ENCODE measurements around the gene OSBP2.

The OSBP2 gene

DNA sequence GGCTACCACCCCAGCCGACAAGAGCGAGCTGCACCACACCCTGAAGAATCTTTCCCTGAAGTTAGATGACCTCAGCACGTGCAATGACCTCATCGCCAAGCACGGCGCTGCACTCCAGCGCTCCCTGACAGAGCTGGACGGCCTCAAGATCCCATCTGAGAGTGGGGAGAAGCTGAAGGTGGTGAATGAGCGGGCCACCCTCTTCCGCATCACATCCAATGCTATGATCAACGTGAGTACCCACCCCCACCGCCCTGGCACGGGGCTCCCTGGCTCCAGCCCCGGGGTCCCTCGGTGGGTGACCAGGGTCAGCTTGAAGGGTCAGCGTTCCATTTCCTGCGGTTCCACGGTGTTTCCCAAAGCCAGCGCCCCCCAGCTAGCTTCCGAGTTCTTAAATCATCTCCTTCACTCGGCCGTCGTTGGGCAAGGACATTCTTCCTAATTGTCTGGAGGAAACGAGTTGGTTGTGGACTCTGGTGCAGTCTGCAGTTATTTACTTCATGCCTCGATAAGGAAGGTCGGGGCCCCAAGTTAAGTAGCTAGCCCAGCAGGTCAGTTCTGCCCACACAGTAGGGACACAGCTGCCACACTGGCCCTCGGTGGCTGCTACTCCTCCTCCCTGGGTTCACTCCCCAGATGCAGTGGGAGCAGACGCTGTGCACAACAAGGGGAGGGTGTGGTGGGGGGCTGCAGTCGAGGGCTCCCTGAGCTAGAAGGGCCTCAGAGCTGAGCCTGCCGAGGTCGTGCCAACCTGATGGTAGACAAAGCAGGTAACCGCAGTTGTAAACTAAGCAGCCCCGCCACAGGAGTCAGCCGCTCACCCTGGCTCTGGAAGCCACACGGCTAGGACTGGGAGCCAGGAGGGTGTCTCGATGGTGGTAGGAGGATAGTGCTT is 176.0 kb downstream of the OSBP2 start:
- no peak for DNase-seq

DNA sequence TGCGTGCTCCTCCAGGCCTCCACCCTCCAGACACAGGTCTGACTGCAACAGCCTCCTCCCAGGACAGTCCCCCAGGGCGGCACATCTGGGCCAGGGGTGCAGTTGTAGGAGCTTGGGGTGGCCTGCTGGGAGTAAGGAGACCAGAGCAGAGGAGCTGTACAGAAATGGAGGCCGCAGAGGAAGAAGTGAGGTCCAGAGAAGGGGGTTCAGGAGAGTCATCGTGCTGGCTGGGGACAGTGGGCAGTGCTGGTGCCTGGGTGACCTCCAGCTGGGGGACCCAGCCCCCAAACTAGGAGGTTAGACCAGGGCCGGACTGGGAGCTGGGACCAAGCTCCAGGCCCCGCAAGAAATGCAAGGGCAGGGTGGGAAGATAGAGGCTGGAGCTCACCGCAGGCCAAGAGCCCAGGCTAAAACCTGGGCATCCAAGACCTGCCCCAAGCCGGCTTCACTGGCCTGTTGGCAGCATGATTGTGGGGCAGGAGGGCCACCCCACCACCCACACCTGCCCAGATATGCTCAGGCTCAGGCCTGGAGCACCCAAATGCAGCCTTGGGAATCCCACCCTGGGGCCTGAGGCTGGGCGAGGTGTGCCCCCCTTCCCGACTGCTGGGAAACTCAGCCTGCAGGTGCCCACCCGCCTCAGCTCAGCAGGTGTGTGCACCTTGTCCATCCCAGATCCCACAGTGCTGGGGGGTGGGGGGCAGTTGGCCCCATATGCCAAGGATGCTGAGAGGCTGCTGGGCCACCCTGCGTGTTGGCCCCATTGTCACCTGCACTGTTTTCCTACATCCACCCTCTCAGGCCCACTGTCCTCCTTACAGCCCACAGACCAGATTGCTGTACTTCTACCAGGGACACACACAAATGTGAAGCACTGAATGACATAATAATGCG is 177.0 kb downstream of the OSBP2 start:
- no peak for DNase-seq

DNA sequence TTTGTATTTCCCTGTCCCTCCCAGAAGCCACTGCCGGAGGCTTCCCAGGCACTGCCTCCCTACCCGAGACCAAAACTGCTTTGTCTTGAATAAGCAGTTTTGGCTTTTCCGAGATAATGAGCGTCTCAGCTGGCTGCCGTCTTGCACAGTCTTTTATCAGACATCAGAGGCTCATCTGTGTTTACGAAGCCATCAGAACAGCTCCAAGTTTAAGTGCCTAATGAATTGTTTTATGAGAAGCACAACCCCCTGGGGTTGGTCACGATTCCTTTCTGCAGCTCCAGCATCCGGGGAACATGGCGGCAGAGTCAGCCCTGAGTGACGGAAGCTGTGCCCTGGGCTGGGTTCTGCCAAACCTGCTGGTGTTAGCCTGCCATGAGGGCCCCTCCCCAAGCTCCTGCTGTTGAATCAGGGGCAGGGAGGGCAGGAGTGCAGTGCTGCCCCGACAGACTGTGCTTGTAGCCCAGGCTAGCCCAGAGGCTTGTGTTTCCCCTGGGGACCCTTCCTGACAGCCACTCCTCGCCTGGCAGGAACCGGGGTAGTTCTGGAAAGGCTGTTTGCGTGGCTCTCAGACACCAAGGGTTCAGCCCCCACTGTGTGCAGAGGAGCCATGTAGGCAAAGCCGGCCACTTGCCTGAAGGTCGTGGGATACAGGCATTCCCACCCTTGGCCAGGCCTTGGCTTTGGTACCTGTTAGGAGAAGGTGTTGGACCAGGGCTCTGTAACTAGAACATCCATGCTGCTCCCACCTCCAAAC is 177.8 kb downstream of the OSBP2 start:
- DNase-seq = no peak

DNA sequence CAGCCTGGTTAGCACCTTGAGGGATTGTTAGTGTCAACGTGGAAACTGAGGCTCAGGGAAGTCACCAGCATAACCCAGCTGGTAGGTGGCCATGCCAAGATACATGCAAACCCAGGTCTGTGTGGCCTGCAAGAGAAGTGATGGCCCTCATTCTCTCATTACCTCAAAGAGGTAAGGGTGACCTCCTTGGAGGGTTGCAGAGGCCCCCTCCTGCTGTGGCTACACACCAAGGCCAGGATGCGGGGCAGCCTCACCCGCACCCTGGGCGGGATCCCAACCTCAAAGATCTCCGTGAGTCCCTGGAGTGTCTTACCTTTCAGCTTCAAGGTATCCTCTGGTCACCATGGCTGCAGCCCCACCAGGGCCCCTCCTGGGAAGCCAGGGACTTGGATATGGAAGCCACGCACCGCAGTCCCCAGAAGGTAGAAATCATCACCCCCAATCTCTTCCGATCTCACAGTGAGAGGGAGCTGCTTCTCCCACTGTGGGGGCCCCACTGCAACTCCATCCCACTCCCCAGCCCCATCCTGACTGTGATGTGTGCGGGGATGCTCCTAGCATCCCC is 178.5 kb downstream of the OSBP2 start:
- no peak for DNase-seq

DNA sequence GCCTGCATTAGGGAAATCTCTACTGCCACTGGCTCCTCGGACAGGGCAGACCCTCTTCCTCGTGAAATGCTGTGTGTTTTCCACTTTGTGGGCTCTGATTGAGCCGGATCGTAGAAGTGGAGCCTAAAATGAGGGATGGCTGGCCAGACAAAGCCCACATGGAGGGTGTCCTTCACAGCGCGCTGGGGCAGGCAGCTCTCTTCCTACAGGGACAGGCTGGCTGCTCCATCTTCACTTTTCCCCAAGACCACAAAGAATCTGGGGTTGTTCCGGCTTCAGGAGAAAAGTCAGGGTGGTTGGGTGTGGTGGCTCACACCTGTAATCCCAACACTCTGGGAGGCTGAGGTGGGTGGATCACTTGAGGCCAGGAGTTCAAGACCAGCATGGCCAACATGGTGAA is 179.0 kb downstream of the OSBP2 start:
- DNase-seq = no peak

DNA sequence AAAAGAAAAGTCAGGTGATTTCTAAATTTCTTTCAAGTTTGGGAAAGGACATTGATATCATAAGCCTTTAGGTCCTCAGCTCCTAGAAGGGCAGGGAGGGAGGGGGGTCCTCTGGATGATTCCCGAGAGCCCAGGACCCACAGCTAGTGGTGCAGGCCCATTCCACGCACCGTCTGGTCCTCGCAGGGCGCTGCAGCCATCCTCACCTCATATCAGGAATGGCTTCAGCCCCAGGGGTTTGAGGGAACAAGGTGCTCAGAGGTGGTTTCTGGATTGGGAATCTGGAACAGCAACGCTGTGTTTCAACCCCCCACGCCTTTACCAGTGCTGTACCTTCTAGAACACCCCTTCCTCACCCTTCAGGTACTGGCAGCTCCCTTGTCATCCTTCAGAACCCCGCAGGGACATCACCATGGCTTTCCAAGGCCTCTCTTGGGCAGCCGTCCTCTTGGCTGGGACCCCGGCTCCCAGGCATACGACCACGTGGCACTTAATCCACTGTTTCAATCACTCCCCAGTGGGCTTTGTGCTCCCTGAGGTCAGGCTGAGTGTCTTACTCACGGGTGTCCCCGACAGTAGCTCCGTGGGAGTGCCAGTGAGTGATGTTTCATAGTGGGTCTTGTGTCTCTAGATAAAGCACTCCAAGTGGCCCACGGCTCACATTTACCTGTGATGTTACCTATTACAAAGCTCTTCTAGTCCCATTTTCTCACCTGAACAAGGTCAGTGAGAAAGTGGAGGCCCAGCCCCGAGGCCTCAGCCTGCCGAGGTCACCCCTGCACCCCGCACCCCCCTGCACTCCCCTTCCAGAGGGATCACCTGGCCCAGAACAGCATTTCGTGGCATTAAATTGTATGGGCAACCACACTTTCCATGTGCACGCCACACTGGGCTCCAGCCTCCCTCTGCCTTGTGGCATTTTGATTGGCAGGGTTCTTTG is 180.0 kb downstream of the OSBP2 start:
- DNase-seq = no peak

DNA sequence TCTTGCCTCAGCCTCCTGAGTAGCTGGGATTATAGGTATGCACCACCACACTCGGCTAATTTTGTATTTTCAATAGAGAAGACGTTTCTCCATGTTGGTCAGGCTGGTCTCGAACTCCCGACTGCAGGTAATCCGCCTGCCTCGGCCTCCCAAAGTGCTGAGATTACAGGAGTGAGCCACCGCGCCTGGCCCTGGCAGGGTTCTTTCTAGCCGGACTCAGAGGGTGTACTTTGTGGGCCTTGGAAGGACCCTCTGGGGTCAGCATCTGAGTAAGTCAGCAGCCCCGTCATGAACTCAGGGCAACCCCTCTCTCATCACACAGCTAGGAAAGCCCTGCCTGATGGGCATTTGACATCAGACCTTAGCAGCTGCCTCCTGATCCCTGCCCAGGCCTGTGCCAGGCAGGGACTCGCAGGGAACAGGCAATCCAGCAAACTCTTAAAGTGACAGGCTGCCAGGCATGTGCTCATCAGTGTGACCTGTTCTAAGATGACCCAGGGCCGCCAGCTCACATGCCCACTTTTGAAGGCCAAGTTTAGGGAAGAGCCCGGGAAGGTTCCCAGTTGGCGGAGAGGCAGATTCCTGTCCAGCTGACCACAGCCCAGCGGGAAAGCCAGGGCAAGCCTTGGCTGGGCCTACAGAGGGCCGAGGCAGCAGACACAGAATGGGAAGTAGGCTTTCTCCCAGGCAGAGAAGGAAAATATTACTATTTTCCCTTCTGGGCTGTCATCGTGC is 181.0 kb downstream of the OSBP2 start:
- no peak for DNase-seq

DNA sequence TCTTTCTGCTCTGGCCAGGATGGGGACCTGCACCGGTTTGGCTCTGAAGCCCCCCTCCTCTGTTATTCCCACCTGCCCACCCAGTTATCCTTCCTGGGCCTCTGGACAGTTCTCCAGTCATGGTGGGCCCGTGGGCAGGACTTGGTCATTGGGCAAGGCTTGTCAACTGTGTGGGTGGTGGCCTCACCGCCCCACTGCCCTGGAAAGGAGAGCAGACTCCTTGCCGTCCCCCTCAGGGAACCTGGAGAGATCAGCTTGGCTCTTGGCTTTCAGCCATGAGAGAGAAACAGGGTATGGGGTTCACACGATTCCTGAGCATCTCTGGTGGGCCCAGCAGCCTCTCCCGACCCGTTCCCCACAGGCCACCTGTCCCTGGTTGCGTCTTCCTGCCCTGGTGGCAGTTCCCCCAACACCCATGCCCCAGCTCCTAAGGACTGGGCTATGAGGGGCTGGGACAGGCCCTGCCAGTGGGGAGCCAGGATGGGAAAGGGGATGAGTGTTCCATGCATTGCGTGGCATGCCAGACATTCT is 181.6 kb downstream of the OSBP2 start:
- DNase-seq = no peak

DNA sequence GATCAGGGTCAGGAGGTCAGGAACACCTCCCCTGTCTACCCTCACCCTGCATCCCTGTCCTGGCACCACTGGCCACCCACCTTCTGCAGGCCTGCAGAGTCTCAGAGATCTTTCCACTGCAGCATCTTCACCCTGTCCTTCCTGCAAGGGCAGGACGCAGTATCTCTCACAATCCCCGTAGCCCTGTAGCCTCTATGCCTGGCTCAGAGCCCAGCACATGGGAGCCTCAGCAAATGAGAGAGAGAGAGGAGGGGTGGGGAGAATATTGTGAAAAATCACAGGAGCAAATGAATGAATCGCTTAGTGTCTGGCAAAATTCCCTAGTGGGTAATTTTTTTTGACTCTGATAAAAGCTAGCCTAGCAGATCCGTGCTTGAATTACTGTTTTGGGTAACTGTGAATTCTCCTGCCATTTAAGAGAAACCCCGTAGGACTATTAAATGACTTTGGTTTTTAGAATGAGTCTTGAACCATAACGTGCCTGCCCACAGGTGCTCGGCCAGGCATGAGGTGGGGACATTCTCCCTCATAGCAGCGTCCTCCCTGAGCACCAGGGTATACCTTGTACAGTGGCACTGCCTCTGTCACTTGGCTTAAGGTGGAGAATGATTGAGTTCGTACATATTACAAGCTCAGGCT is 182.4 kb downstream of the OSBP2 start:
- DNase-seq = no peak

DNA sequence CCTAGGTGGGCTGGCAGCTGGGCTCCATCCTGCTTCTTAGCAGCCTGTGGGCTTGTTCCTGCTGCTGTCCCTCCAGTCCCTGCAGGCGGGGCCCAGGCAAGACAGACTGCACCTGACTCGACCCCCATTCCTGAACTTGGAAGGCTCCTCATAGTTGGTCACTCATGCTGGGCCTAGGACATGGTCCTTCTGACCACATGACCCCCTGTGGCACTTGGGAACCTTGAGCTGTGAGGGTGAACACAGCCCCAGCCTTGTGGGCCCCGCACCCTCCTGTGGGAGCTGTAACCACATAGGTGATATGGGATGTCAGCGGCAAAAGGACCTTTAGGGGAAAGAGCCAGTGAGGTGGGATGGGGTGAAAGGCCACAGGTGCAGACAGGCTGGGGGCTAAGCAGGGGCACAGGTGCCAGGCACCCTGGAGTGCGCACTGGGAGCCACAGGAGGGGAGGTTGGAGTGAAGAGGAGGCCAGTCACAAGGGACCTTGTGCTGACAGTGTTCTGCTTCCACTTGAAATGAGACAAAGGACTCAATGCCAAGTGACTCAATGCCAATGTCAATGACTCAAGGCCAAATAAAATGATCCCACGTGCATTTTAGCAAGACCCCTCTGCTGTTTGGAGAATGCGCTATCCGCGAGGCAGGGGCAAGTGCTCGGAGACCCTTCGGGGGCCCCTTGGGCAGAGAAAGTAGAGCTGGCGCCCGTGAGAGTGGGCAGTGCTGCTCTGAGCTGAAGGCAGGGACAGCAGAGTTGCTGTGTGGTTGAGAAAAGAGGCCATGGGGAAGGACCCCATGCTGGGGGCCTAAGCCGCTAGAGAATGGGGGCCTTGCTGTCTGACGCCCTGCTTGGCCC is 183.2 kb downstream of the OSBP2 start:
- no peak for DNase-seq

DNA sequence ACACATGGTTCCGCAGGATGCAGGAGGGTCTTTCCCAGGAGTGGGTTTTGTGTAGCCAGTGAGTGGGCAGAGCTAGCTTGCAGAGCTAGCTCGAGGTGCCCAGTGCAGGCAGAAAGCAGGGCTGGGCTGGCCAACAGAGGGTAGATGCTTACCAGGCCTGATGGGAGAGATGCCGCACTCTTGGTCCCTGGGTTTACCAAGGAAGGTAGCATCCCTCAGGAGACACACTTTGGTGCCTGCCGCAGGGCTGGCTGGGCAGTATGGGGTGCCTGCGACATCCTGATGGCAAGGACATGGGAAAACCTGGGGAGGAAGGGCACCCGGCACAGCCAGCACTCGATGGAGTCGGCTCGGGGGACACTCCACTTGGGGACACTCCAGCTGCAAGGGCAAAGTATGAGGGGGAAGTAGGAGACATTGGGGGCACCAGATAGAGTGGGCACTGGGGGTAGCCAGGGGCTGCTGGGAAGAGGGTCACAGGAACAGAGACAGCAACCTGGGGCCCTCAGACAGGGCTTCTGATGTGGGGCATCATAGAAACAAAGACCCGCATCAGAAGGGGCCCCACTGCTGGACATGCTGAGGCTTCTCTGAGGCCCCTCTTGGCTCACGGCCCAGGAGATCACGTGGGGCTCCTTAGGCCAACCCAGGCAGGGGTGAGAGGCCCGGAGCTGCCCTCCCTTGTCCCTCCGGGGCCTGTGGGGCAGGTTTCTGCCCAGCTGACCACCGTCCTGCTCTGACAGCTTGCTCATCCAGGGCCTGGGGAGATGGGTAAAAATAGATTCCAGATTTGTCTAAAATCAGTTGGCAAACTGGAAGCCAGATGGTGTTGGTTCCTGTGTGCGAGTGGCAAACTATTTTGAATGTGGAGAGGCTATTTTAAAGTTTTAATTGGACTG is 184.1 kb downstream of the OSBP2 start:
- no peak for DNase-seq

DNA sequence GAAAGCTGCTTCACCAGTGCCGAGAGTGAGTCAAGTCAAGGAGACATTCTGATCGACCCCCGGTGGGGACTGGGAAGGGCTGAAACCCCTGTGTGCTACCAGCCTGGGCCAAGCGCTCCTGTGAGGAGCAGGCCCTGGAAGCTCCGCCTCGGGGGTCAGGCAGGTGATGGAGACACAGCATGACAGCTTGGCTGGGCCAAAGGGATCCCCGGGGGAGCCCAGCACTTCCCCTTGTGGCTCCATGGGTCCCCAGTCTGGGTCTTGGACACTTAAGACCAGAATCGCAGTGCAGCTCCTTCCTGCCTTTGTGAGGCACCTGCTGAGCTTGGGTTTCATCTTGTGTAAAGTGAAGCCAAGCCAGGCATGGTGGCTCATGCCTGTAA is 184.7 kb downstream of the OSBP2 start:
- no peak for DNase-seq

DNA sequence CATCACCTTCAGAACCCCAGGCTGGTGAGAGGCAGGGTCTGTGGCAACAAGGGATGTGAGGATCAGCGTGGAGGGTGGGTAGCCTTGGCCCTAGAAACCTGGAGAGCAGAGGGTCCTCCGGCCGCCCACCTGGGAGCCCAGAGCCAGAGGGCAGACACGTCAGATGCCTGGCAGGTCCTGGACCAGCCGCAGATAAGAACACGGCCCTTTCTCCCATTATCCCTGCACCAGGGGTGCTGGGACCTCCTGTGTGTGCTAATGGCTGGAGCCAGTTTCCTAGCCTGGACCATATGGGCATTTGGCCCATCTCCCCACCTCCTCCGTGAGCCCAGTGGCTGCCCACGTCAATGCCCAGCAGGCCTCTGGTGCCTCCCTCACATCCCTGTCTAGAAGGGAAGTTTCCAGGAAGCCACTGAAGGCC is 185.5 kb downstream of the OSBP2 start:
- no peak for DNase-seq

DNA sequence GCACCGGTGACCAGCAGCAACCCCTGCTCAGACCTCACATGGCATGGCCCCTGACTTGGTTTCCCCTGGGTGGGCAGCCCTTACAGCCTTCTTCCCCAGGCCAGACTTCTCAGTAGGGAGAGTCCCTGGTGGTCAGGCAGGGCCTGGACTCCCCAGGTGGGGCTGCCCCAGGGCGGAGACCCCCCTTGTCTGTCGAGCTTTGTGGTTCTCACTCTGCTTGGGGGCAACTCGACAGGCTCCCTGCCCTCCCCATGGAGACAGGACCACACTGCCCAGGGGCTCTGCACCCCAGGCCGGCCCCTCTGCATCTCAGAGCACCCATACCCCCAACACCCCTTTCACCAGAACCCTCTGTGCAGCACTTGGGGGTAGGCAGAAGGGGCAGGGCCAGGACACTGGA is 186.2 kb downstream of the OSBP2 start:
- DNase-seq = no peak

DNA sequence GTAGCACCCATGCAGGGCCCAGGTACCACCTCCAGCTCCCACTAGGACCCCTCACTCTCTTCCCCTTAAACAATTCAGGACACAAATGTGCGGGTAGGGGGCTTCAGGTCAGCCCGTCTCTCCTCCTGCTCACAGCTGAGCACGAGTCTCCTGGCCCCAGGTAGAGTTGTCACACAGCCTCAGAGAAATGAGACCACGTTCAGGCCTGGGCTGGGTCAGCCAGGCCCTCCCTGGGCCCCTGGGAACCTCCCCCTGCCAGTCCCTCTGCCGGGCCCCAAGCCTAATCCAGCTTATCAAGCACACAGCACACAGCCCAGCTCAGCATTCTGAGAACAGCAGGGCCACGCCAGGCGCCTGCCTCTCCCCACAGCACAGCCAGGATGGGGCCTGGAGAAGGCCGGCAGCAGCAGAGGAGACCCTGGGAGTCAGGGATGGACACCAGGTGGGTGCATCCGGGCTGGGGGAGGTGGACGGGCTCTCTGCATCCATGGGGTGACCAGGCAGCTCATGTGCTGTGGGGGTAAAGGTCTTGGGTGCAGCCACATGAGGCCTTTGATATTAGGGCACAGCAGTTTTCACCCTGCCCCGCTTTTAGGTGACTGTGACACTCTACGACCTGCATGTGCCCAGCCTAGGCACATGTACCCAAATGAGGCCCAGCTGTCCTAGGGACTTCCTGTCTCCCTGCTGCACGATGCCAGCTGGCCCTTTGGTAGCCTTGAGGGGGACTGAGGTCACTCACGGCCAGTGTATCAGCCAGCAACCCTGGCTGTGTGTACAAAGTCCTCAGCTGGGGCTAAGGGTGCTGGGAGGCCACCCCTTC is 186.9 kb downstream of the OSBP2 start:
- no peak for DNase-seq

DNA sequence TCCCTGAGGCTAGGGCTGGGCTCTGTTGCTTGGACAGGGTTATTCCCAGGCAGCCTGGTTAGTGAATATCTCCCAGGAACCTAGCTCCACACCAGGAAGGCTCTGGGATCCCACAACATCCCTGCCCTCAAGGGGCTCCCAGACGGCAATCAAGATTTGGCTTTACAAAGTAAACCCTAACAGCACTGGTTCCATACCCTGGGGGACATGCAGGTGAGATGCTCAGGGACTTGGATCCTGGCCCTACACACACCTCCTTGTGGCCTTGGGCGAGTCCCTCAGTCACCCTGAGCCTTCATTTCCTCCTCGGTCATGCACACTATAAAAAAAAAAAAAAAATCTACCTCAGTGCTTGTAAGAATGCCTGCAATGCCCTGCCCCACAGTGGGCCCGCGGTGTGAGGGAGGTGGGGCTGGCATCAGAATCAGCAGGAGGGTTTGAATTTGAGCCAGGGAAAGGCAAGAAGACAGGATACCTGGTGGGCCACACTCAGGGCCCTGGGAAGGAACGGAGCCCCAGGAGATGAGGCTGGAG is 187.6 kb downstream of the OSBP2 start:
- DNase-seq = no peak

DNA sequence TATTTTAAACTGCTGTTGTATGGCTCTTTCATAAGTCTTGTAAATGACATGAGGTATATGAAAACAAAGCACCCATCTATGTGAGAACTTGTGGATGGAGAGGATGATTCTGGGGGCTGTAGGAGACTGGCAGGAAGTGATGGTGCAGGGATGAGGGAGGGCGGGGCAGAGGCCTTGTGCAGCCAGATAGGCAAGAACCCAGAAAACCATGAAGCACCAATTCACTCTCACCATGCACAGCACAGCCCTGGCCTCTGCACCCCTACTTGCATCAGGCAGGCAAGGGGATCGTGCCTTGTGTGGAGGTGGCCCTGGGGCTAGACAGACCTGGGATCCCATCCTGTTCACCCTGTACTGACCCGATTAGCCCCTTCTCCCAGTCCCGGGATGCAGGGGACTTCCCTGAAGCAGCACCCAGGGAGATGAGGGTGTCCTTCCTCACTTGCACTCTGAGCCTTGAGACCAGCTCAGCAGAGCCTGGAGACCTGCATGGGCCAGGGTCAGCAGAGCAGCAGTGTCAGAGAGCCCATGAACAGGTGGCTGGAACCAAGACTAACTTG is 188.4 kb downstream of the OSBP2 start:
- no peak for DNase-seq

All from Kasumi-1 (cell line).